Sigmoid colon (tissue), 7 donors: ENCODE measurements around the gene LHX3. TPM values are rescaled to one million over a fixed set of nuclear protein-coding genes. Genes with fewer than 3 reads are reported as not detected.

ENCODE experiments used
- DNase-seq: peaks from one replicate; pipeline ENCODE4 v3.0.0-alpha.2; 2019
- H3K27ac ChIP-seq, 4 donors: fragments of 200-600 bp; sonication (generic); one replicate each; pipeline ENCODE4 v1.5.1; 2016 to 2019; ENCODE audit warnings: mild to moderate bottlenecking in 1 of 4
- H3K27me3 ChIP-seq, 3 donors: fragments of 200-600 bp; sonication (generic); one replicate each; pipeline ENCODE4 v1.5.1; 2019; ENCODE audit warnings: mild to moderate bottlenecking in 1 of 3
- H3K36me3 ChIP-seq, 4 donors: fragments of 200-600 bp; sonication (generic); one replicate each; pipeline ENCODE4 v1.5.1; 2016 to 2019
- H3K4me1 ChIP-seq, 4 donors: fragments of 200-600 bp; sonication (generic); one replicate each; pipeline ENCODE4 v1.5.1; 2017 to 2019
- H3K4me3 ChIP-seq, 4 donors: fragments of 200-600 bp; sonication (generic); one replicate each; pipeline ENCODE4 v1.5.1; 2017 to 2019; ENCODE audit warnings: mild to moderate bottlenecking in 2 of 4, moderate library complexity in 1 of 4
- H3K9me3 ChIP-seq, 4 donors: fragments of 200-600 bp in 3 of 4; sonication (generic) in 3 of 4; one replicate each; pipeline versions ENCODE4 v1.5.1 to v1.6.1; 2013 to 2019
- CTCF ChIP-seq, 4 experiments: fragments of 450-650 bp in 3 of 4; fragments of 200-600 bp in 1 of 4; IDR thresholded peaks; one replicate each; pipeline ENCODE4 v1.5.1; 2016 to 2019; ENCODE audit warnings: antibody characterized with exemption in 4 of 4, mild to moderate bottlenecking in 3 of 4, moderate library complexity in 2 of 4
- EP300 ChIP-seq, 4 donors: sonication (generic); formaldehyde crosslinking; IDR thresholded peaks; one replicate each; pipeline ENCODE4 v1.6.1; 2017; ENCODE audit warnings: antibody characterized with exemption in 4 of 4
- POLR2A ChIP-seq, 2 donors: fragments of 450-650 bp; IDR thresholded peaks; one replicate each; pipeline ENCODE4 v1.6.1; 2016; ENCODE audit warnings: antibody characterized with exemption in 2 of 2, mild to moderate bottlenecking in 2 of 2, moderate library complexity in 2 of 2
- POLR2AphosphoS5 ChIP-seq, 4 donors: sonication (generic); formaldehyde crosslinking; IDR thresholded peaks; one replicate each; pipeline ENCODE4 v1.6.1; 2017; ENCODE audit warnings: antibody characterized with exemption in 4 of 4
- WGBS, 2 donors: extraction: QIAGEN DNeasy Blood & Tissue Kit; methylation state at CpG; one replicate each; pipeline ENCODE4 v1.1.7; 2013; 5-methylcytosine and 5-hydroxymethylcytosine counted together
- intact Hi-C: fragments of 100-400 bp; cut with DNase I; formaldehyde crosslinking; loops from one replicate; pipeline ENCODE4 v1.15.1; 2023
- polyA plus RNA-seq, 3 donors: library from polyadenylated mRNA; stranded (reverse); fragments of 200-250 nt; gene quantifications; one replicate each; pipeline ENCODE4 v1.2.3, GENCODE V29; 2013
- total RNA-seq, 4 donors: library from RNA; depleted of rRNA; stranded (reverse); fragments of >200 nt; gene quantifications; one replicate each; pipeline ENCODE4 v1.1.0, GENCODE V29; 2016
- donor health status: healthy with polysubstance abuse.
- donor health status: Bipolar disorder and iron deficiency.
- donor health status: healthy.

The LHX3 gene
- total and polyA plus RNA-seq, 7 donors, result not detected

- Histone ChIP-seq H3K36me3 (no peaks in the 10 kb centered on the region), H3K27ac (peak overlapping the region in 3 of 4 donors; percentile 15 to 62 (median 60)), H3K27me3 (peaks cover 0 to 4% (median 0%) of the 10 kb centered on the region in 3 donors), H3K4me3 (peak overlapping the region; percentile 52 to 86 (median 78)), H3K4me1 (peaks cover 0 to 21% (median 12%) of the 10 kb centered on the region in 4 donors), H3K9me3 (no peaks in the 10 kb centered on the region)
- intact Hi-C loops, result loop anchor here (10.0 kb wide), 1 partner anchor 280 kb away; the partner anchor contains the start of gene UBAC1
- WGBS, 2 donors, result 1 to 4% methylated on average over 6 of the region's 6 CpGs
- DNase-seq, result no peak
- TF ChIP-seq POLR2AphosphoS5 (IDR thresholded peaks at IDR 0.05) (no peak), CTCF (IDR thresholded peaks at IDR 0.05) (no peak), POLR2A (IDR thresholded peaks at IDR 0.05) (no peak), EP300 (IDR thresholded peaks at IDR 0.05) (no peak)
Observed at GRCh38 chr9:136244969-136245218, 40.0 kb upstream of the LHX3 start.

DNA sequence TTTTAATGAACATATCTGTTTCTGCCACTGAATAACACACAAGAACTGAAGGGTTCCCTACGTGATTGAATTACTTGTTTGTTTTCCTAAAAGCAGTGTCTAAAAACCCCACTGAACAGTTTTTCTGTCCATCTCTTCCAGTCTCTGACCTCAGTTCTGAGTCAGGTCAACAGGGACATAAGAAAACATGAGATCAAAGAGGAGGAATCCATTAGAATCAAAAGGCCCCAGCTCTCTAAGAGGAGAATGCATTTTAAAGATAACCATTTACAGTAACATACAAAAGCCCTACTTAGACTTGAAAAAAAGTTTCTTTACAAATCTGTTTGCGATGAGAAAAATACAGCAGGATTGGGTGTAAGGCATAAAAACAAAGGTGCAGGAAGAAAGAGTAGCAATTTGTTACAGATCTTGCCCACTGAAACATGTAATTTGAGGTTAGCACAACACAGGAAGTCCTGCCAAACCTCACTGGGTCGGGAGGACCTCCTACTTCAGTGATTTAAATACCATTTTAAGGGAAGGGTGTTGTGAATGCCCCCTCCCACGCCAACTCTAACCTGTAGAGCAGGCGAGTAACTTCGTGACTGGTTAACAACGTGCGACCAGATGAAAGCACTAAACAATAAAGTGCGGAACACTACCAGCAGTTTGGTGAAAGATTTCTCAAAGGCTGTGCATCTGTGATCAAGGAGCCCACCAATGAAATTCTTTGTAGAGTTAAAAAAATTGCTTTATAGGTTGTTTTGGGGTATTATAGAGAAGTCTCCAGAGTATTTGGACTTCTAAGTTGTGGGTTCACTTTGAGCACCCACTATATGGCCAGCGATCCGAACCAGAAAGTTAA lies 39.4 kb upstream of the LHX3 start:
- intact Hi-C loops, result loop anchor here (10.0 kb wide), 1 partner anchor 280 kb away; the partner anchor contains the start of gene UBAC1
- 27 to 46% methylated on average over 11 of the region's 11 CpGs for WGBS, 2 donors
- H3K4me3 ChIP-seq, result peak overlapping the region; percentile 52 to 86 (median 78)
- H3K9me3 ChIP-seq, result no peaks in the 10 kb centered on the region
- H3K27ac ChIP-seq, result no peak overlapping the region
- H3K36me3 ChIP-seq, result no peaks in the 10 kb centered on the region
- TF ChIP-seq POLR2AphosphoS5 (IDR thresholded peaks at IDR 0.05) (no peak), CTCF (IDR thresholded peaks at IDR 0.05) (no peak), POLR2A (IDR thresholded peaks at IDR 0.05) (no peak), EP300 (IDR thresholded peaks at IDR 0.05) (no peak)
- H3K4me1 ChIP-seq, result peaks cover 0 to 21% (median 12%) of the 10 kb centered on the region in 4 donors
- DNase-seq, result no peak
- peaks cover 0 to 4% (median 0%) of the 10 kb centered on the region in 3 donors for H3K27me3 ChIP-seq

DNA sequence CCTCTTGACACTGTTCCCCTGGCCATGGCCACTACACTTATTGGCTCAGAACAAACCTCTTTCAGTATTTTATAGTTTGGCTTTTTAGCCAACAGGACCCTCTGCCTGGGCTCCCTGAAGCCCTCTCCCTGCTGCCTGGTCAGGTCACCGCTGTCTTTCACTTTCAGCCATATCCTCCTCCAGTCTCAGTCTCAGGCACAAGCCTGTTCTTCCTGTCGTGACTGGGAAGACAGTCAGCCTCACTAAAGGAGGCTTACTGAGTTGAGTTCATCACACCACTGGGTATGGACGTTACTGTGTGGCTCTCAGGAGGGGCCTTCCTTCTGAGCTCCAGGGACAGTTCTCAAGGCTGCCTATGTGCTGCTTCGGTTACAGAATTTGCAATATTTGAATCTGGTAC lies 38.7 kb upstream of the LHX3 start:
- Histone ChIP-seq H3K36me3 (no peaks in the 10 kb centered on the region), H3K9me3 (no peaks in the 10 kb centered on the region), H3K4me3 (no peak overlapping the region), H3K27ac (no peak overlapping the region), H3K27me3 (no peaks in the 10 kb centered on the region), H3K4me1 (peaks cover 0 to 21% (median 12%) of the 10 kb centered on the region in 4 donors)
- intact Hi-C loops, result loop anchor here (10.0 kb wide), 1 partner anchor 279 kb away; the partner anchor contains the start of gene UBAC1
- DNase-seq, result no peak
- no peak for TF ChIP-seq POLR2AphosphoS5 (IDR thresholded peaks at IDR 0.05)
- no peak for TF ChIP-seq POLR2A (IDR thresholded peaks at IDR 0.05)
- TF ChIP-seq CTCF (IDR thresholded peaks at IDR 0.05), result no peak
- TF ChIP-seq EP300 (IDR thresholded peaks at IDR 0.05), result no peak
- 60 to 82% methylated on average over 4 of the region's 4 CpGs for WGBS, 2 donors

DNA sequence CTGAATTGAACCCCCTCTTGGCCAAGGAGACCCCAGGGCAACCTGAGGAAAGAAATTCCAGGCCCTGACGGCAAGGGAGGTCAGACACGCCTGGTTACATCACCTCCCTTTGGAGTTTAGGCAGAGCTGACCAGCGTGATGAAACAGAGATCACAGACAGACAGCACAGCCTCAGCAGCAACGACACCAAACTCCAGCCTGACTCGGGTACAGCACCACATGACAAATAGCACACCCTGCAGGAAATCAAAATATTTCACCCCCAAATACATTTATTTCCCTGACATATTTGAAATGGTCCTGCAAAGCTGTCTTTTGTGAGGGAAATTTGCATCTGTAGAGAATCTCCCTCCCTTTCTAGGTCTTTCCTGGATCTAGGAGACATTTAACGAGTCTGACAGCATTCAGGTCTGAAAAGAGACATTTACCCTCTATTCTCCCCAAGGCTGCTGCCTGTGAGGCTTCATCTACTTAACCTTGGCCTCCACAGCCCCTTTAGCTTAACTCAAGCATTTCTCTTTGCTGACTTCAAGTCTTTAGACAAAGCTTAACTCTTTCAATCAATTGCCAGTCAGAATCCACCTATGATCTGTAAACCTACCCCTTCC lies 38.1 kb upstream of the LHX3 start:
- no peak for DNase-seq
- Histone ChIP-seq H3K9me3 (no peaks in the 10 kb centered on the region), H3K27ac (no peak overlapping the region), H3K4me1 (peaks cover 0 to 21% (median 12%) of the 10 kb centered on the region in 4 donors), H3K36me3 (no peaks in the 10 kb centered on the region), H3K27me3 (no peaks in the 10 kb centered on the region), H3K4me3 (no peak overlapping the region)
- intact Hi-C loops, result loop anchor here (10.0 kb wide), 1 partner anchor 278 kb away; the partner anchor contains the start of gene UBAC1
- WGBS, 2 donors, result 74 to 79% methylated on average over 6 of the region's 6 CpGs
- TF ChIP-seq EP300 (IDR thresholded peaks at IDR 0.05), result no peak
- no peak for TF ChIP-seq POLR2AphosphoS5 (IDR thresholded peaks at IDR 0.05)
- no peak for TF ChIP-seq CTCF (IDR thresholded peaks at IDR 0.05)
- TF ChIP-seq POLR2A (IDR thresholded peaks at IDR 0.05), result no peak
